ENCODE data around the gene SLC12A3.

DNA sequence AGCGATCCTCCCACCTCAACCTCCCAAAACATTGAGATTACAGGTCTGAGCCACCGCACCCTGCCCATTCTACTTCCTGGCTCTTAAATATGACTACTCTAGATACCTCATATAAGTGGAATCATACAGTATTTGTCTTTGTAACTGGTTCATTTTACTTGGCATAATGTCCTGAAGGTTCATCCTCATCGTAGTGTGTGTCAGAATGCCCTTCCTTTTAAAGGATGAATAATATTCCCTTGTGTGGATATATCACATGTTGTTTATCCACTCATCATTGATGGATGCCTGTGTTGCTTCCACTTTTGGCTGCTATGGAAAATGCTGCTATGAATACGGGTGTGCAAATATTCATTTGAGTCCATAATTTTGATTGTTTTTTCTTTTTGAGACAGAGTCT lies 91.1 kb downstream of the SLC12A3 start:
- TF ChIP-seq SP1 (IDR thresholded peaks at IDR 0.05) (no peak), ELF4 (IDR thresholded peaks at IDR 0.05) (no peak), FOXM1 (IDR thresholded peaks at IDR 0.05; ENCODE audit: borderline replicate concordance) (no peak), TARDBP (IDR thresholded peaks at IDR 0.05) (no peak), FOXA1 (IDR thresholded peaks at IDR 0.05) (no peak), BHLHE40 (IDR thresholded peaks at IDR 0.05; ENCODE audit: borderline replicate concordance) (no peak), NFRKB (IDR thresholded peaks at IDR 0.05) (no peak), ZNF384 (IDR thresholded peaks at IDR 0.05) (no peak), L3MBTL2 (conservative IDR thresholded peaks at IDR 0.05) (no peak), HDGF (IDR thresholded peaks at IDR 0.05; ENCODE audit: borderline replicate concordance) (no peak), LEF1 (IDR thresholded peaks at IDR 0.05; ENCODE audit: borderline replicate concordance) (no peak), FOXK2 (IDR thresholded peaks at IDR 0.05) (no peak)
- TF ChIP-seq, protein P1, sequence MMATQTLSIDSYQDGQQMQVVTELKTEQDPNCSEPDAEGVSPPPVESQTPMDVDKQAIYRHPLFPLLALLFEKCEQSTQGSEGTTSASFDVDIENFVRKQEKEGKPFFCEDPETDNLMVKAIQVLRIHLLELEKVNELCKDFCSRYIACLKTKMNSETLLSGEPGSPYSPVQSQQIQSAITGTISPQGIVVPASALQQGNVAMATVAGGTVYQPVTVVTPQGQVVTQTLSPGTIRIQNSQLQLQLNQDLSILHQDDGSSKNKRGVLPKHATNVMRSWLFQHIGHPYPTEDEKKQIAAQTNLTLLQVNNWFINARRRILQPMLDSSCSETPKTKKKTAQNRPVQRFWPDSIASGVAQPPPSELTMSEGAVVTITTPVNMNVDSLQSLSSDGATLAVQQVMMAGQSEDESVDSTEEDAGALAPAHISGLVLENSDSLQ (IDR thresholded peaks at IDR 0.05): no peak
